HEK293T (cell line): Measurements from ENCODE around the gene CPLX4.

ENCODE experiments used
- BHLHE40 ChIP-seq: fragments of 450-650 bp; IDR thresholded peaks from 2 replicates; pipeline ENCODE4 v1.6.1; 2016; ENCODE audit warnings: mild to moderate bottlenecking, moderate library complexity, borderline replicate concordance
- FOXA1 ChIP-seq: fragments of 450-650 bp; IDR thresholded peaks from 2 replicates; pipeline ENCODE4 v1.6.1; 2016; ENCODE audit warnings: mild to moderate bottlenecking
- FOXK2 ChIP-seq: fragments of 450-650 bp; IDR thresholded peaks from 2 replicates; pipeline ENCODE4 v1.6.1; 2016; ENCODE audit warnings: mild to moderate bottlenecking
- FOXM1 ChIP-seq: fragments of 450-650 bp; IDR thresholded peaks from 2 replicates; pipeline ENCODE4 v1.6.1; 2017; ENCODE audit warnings: mild to moderate bottlenecking, borderline replicate concordance
- HDGF ChIP-seq: fragments of 450-650 bp; IDR thresholded peaks from 2 replicates; pipeline ENCODE4 v1.6.1; 2017; ENCODE audit warnings: antibody characterized with exemption, borderline replicate concordance
- SP1 ChIP-seq: fragments of 450-650 bp; IDR thresholded peaks from 2 replicates; pipeline ENCODE4 v1.6.1; 2017
- SUZ12 ChIP-seq: fragments of 450-650 bp; IDR thresholded peaks from 2 replicates; pipeline ENCODE4 v1.6.1; 2016; ENCODE audit warnings: mild to moderate bottlenecking

DNA sequence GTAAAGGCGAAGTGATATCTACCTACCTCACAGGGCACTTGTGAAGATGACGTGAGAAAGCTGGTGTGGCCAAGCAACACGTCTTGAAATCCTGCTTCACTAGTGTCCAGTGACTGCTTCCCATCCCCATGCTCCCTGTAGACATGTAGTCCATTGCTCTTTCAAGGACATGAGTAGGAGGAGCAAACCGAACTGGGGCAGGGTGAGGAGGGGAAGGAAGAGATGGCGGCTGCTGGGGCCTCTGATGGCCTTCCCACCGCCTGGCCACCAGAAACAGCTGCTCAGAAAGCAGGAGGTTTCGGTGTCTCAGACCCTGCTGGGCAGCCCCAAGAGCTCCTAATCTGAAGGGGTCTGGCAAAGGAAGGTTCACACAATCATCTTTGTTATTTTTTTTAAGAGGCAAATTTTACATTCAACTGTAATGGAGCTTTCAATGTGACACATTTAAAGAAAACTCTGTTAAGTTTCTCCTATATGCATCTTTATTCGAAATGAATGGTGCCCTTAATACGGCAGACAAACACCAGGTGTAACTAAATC lies 14.7 kb downstream of the CPLX4 start:
- TF ChIP-seq SUZ12 (no peak), FOXA1 (no peak), FOXK2 (no peak), FOXM1 (no peak), BHLHE40 (no peak), SP1 (no peak), HDGF (no peak)
